Keratinocyte (primary cell): ENCODE measurements around the gene KCNK18. TPM values are rescaled to one million over a fixed set of nuclear protein-coding genes. Genes with fewer than 3 reads are reported as not detected.

Experiments used
- DNase-seq: peaks from one replicate; pipeline ENCODE4 v3.0.0-alpha.2; 2011; ENCODE audit warnings: low read depth, missing footprints, low spot score
- FAIRE-seq: peaks from 2 replicates; lab custom pipeline; 2011; peaks lifted over from hg19 to GRCh38; lab: Jason Lieb, UNC
- H2AFZ ChIP-seq: 2 replicates; pipeline ENCODE4 v1.6.0; 2012; ENCODE audit warnings: low read length, control low read depth, inconsistent platforms; ENCODE audit not compliant: control insufficient read depth
- H3K27ac ChIP-seq: 2 replicates; pipeline ENCODE4 v1.5.1; 2011; ENCODE audit warnings: low read length; ENCODE audit not compliant: control insufficient read depth, insufficient read depth
- H3K27me3 ChIP-seq: 3 replicates; pipeline ENCODE4 v1.6.0; 2011; ENCODE audit warnings: low read length; ENCODE audit not compliant: control insufficient read depth, insufficient read depth; ENCODE audit errors: extremely low read depth
- H3K36me3 ChIP-seq, 2 experiments: 2 replicates in 1 of 2; 3 replicates in 1 of 2; pipeline ENCODE4 v1.5.1; 2011; ENCODE audit warnings: low read length in 2 of 2, mild to moderate bottlenecking in 1 of 2; ENCODE audit not compliant: control insufficient read depth in 2 of 2, insufficient read depth in 2 of 2; ENCODE audit errors: extremely low read depth in 1 of 2
- H3K4me1 ChIP-seq: 3 replicates; pipeline ENCODE4 v1.5.1; 2011; ENCODE audit warnings: low read length; ENCODE audit not compliant: control insufficient read depth, insufficient read depth; ENCODE audit errors: extremely low read depth
- H3K4me2 ChIP-seq: 3 replicates; pipeline ENCODE4 v1.6.0; 2011; ENCODE audit warnings: low read depth, low read length; ENCODE audit not compliant: control insufficient read depth, insufficient read depth; ENCODE audit errors: extremely low read depth
- H3K4me3 ChIP-seq, 3 experiments: fragments of 200-600 bp in 1 of 3; sonication (generic) in 1 of 3; 2 replicates in 2 of 3; 3 replicates in 1 of 3; pipeline ENCODE4 v1.5.1; 2011 to 2016; ENCODE audit warnings: low read length in 3 of 3, mild to moderate bottlenecking in 3 of 3, control low read depth in 2 of 3, inconsistent platforms in 1 of 3, low read depth in 1 of 3, mixed read lengths in 1 of 3, mixed run types in 1 of 3, moderate library complexity in 1 of 3; ENCODE audit not compliant: control insufficient read depth in 2 of 3, insufficient read depth in 2 of 3; ENCODE audit errors: extremely low read depth in 1 of 3
- H3K79me2 ChIP-seq: 2 replicates; pipeline ENCODE4 v1.6.0; 2012; ENCODE audit warnings: low read length; ENCODE audit not compliant: control insufficient read depth, insufficient read depth
- H3K9ac ChIP-seq: 3 replicates; pipeline ENCODE4 v1.6.0; 2011; ENCODE audit warnings: low read length; ENCODE audit not compliant: control insufficient read depth, insufficient read depth; ENCODE audit errors: extremely low read depth
- H3K9me1 ChIP-seq: 3 replicates; pipeline ENCODE4 v1.6.0; 2011; ENCODE audit warnings: low read length; ENCODE audit not compliant: control insufficient read depth, insufficient read depth; ENCODE audit errors: extremely low read depth
- H3K9me3 ChIP-seq: 2 replicates; pipeline ENCODE4 v1.5.1; 2012; ENCODE audit warnings: low read depth, low read length; ENCODE audit not compliant: control insufficient read depth
- H4K20me1 ChIP-seq: 3 replicates; pipeline ENCODE4 v1.6.0; 2011; ENCODE audit warnings: low read length; ENCODE audit not compliant: control insufficient read depth, insufficient read depth; ENCODE audit errors: extremely low read depth
- CTCF ChIP-seq, 3 experiments: IDR thresholded peaks in 1 of 3; conservative IDR thresholded peaks in 1 of 3; optimal IDR thresholded peaks in 1 of 3; 2 replicates in 2 of 3; 3 replicates in 1 of 3; pipeline versions ENCODE3 to v1.5.1; 2011; ENCODE audit warnings: low read length in 3 of 3, mild to moderate bottlenecking in 3 of 3, moderate library complexity in 2 of 3, control low read depth in 1 of 3, inconsistent platforms in 1 of 3; ENCODE audit not compliant: insufficient read depth in 2 of 3; ENCODE audit errors: extremely low read depth in 1 of 3
- EZH2 ChIP-seq: IDR thresholded peaks from one replicate; pipeline ENCODE4 v1.6.1; 2012; ENCODE audit warnings: inconsistent platforms, mild to moderate bottlenecking, low read length, moderate library complexity
- dilution Hi-C: fragments of 300-500 bp; cut with MboI; formaldehyde crosslinking; loops from one replicate; pipeline ENCODE4 v1.7.0; 2020; ENCODE audit warnings: low sequenced_read_pairs; ENCODE audit not compliant: extremely low pct_ligation_motif_present
- polyA minus RNA-seq, 3 experiments: library from RNA; depleted of rRNA, polyadenylated mRNA; stranded (reverse); fragments of >200 nt; gene quantifications; 1 replicate in 1 of 3; 2 replicates in 1 of 3; 3 replicates in 1 of 3; pipeline ENCODE4 v1.2.3, GENCODE V29; 2011
- polyA plus RNA-seq, 5 experiments: library from polyadenylated mRNA; depleted of rRNA in 3 of 5; stranded (reverse) in 3 of 5; stranded (forward) in 1 of 5; unstranded in 1 of 5; fragments of >200 nt; gene quantifications; 1 replicate in 1 of 5; 2 replicates in 3 of 5; 3 replicates in 1 of 5; pipeline versions ENCODE4 v1.2.1 to v1.2.3, GENCODE V29; 2011 to 2012; ENCODE audit warnings: missing spikeins in 2 of 5, low read depth in 1 of 5, low replicate concordance in 1 of 5

KCNK18 gene
- polyA plus RNA-seq (not detected in 3 replicates), polyA minus RNA-seq (not detected in 3 replicates)
- polyA plus RNA-seq (2011; ENCODE audit: low read depth) = not detected
- not detected in 2 replicates for polyA plus RNA-seq (2011; cell fraction: cytosol; rRNA removed)
- polyA plus RNA-seq (2011; cell fraction: nucleus; rRNA removed) = not detected in 2 replicates
- not detected in 2 replicates for polyA plus RNA-seq (2012; ENCODE audit: low replicate concordance)
- polyA minus RNA-seq (2011; cell fraction: cytosol; rRNA and poly(A)+ RNA removed) = not detected
- not detected in 2 replicates for polyA minus RNA-seq (2011; cell fraction: nucleus; rRNA and poly(A)+ RNA removed)

GRCh38 chr10:117197189-117197588 is at the start of gene KCNK18:
KCNK18 (plus strand) TSS chr10:117197489; CDS start chr10:117197489, 0 bp downstream.
- H3K9me3 ChIP-seq = no peaks in the 10 kb centered on the region
- dilution Hi-C loops = no loop called here
- no peaks in the 10 kb centered on the region for H4K20me1 ChIP-seq
- no peak within 1 kb of the TSS for H3K27ac ChIP-seq
- no peak for DNase-seq
- TF ChIP-seq EZH2 (no peak), CTCF (optimal IDR thresholded peaks at IDR 0.05 in 1 of 3, IDR thresholded peaks at IDR 0.05 in 1 of 3, conservative IDR thresholded peaks at IDR 0.05 in 1 of 3; ENCODE audit: extremely low read depth in 1 of 3, insufficient read depth in 2 of 3, low read length in 3 of 3) (no peak)
- no peaks in the 10 kb centered on the region for H3K4me1 ChIP-seq
- no peaks in the 10 kb centered on the region for H3K9me1 ChIP-seq
- H3K4me3 ChIP-seq = no peak within 1 kb of the TSS
- H3K36me3 ChIP-seq = no peaks in the 10 kb centered on the region
- no peak within 1 kb of the TSS for H3K4me2 ChIP-seq
- no peaks in the 10 kb centered on the region for H3K79me2 ChIP-seq
- H3K9ac ChIP-seq = no peak within 1 kb of the TSS
- peaks cover 3% of the 10 kb centered on the region for H3K27me3 ChIP-seq
- no peak within 1 kb of the TSS for H2AFZ ChIP-seq
- no peak for FAIRE-seq

- Histone ChIP-seq H3K27ac (no peak overlapping the region), H3K27me3 (peaks cover 37% of the 10 kb centered on the region)
- FAIRE-seq = no peak
Observed at GRCh38 chr10:117148284-117148683, 49.0 kb upstream of the KCNK18 start.

More at GRCh38 chr10:117148284-117148683, 49.0 kb upstream of the KCNK18 start:
- dilution Hi-C loops = no loop called here
- H3K4me3 ChIP-seq = no peak overlapping the region
- H3K4me1 ChIP-seq = no peaks in the 10 kb centered on the region
- H3K4me2 ChIP-seq = no peak overlapping the region
- no peaks in the 10 kb centered on the region for H3K36me3 ChIP-seq
- H3K9me3 ChIP-seq = no peaks in the 10 kb centered on the region
- no peak overlapping the region for H2AFZ ChIP-seq
- H3K9ac ChIP-seq = no peak overlapping the region
- H4K20me1 ChIP-seq = no peaks in the 10 kb centered on the region
- H3K79me2 ChIP-seq = no peaks in the 10 kb centered on the region
- no peak for DNase-seq
- no peaks in the 10 kb centered on the region for H3K9me1 ChIP-seq
- TF ChIP-seq CTCF (optimal IDR thresholded peaks at IDR 0.05 in 1 of 3, IDR thresholded peaks at IDR 0.05 in 1 of 3, conservative IDR thresholded peaks at IDR 0.05 in 1 of 3; ENCODE audit: extremely low read depth in 1 of 3, insufficient read depth in 2 of 3, low read length in 3 of 3) (no peak), EZH2 (no peak)
